CD4-positive, alpha-beta T cell treated with Interleukin-1 beta for 1 hour (primary cell): ENCODE data around the gene RNF141.

Source experiments
- DNase-seq, 2 donors: peaks; one replicate each; pipeline ENCODE4 v3.0.0-alpha.2; 2020 to 2022

The RNF141 gene, protein sequence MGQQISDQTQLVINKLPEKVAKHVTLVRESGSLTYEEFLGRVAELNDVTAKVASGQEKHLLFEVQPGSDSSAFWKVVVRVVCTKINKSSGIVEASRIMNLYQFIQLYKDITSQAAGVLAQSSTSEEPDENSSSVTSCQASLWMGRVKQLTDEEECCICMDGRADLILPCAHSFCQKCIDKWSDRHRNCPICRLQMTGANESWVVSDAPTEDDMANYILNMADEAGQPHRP

DNA sequence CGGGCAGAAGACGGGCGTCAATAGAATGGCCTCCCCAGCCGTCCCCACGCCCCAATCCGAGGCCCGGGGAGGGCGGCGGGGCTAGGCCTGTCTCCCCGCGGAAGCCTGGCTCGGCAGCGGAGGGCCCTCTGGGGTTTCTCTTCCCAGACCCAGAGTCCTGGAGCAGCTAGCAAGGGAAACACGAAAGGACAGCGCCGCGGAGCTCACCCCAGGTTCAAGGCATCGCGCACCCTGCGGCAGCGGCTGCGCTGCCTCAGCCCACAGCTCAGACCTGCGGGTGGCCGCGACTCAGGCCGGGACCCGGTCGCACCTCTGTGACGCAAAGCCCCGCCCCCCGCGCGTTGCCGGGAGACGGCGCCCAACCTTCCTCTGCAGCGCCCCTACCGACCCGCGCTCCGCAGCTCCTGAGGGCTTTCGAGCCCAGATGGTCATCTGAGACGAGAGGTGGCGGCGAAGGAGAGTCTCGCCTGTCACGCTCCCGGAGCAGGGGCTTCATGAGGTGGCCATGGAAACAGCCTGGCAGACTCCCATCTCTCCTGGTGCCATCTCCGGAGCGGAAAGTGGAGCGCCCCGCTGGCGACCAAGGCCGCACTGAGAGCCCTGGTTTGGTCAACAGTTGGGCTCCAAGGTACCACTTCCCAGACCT lies at the start of gene RNF141:
Gene RNF141, minus strand, starts transcription at position 273 of the 646 bp plus-strand sequence. CDS start 7,029 bp downstream, outside the sequence.
- peak; percentile 92 to 93 for DNase-seq

DNA sequence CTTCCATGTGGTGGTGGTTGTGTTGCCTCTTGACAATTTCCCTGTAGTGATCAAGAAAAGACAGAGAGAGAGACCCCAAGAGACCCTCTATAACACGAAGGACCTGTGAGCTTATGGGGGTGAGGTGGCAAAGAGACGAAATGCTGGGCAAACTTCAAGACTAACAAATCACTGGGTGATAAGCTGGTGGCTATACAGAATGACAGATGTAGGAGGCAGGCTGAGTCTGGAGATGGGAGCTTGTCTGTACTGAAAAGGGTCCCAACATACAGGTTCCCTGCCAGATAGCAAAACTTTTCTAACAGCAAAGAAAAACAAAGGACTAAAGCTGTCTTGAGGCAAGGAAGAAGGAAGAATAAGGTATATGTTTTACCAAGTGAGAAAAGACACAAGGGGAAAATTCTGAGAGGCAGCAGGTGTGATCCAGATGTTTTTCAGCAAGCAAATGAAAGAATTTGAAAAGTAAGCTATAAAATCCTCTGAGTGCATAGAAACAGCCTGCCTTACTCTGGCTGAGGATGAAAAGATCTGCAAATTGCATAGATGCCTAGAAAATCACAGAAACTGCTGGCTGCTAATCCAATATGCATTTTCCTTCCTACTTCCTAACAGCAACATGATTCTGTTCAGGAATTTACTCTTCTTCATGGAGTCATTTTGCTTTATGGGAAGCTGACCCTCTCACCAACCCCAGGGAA lies 49.4 kb upstream of the RNF141 start:
- DNase-seq: no peak

DNA sequence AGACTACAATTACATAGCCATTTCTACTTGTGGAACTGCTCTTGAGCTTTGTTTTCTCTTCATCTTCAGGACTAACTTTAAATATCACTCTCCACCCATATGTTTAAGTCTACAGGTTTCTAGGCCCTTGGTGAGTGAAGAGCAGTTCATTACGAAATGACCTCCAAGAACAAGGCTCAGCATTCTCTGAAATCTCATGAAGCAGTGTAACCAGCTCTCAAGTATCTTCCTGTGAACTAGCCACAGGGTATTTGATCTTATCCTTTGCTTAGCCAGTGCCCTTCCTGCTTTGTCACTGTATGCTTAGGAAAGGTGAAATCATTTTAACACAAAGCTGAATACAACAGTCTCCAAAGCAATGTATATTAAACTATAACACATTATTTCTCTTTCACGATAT lies 47.9 kb upstream of the RNF141 start:
- DNase-seq: no peak

DNA sequence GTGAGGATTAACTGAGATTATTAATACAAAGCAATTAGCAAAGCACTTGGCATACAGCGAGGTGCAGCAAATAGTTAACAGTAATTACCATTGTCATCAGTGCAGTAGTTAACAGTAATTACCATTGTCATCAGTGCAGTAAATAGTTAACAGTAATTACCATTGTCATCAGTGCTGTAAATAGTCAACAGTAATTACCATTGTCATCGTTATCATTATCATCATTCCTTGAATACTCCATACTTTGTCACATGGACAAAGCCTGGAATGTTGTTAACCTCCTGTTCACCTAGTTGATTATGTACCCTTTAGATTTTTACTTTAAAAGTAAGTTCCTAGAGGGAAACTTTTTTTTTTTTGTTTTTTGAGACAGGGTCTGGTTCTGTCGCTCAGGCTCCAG lies 47.0 kb upstream of the RNF141 start:
- no peak for DNase-seq

DNA sequence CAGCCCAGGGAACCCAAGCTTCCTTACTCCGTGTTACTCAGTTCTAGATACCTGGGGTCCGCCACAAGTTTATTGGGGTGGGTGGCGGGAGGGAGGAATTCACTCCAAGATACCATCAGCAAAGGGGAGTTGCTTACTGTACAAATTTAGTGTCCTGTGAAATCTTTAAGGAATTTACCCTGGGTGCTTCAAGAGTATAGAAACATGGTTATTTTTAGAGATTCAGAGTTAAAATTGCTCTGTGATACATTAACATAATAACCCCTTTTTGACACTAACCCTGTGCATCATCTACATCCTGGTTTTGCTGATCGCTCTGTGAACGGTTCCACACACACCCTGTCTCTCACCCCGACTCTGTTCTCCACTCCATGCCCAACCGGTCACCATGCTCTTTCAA lies 46.4 kb upstream of the RNF141 start:
- no peak for DNase-seq

DNA sequence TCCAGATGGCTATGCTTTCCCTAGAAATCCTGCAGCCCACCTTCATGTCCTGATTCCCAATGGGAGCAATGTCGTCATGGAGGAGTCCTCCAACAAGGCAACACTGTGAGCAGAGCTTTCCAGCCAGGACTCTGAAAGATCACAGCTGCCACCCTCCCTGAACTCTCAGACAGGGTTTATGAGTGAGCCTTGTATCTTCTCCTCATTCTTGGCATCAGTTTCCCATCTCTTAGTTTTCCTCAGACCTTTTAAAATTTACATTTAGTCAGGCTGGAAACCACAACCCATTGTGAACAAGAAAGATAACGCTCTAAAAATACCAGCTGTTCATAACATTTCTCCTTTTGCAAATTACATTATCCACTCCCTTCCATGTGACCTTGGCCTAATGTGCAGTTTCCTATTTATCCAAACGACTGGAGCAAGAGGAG lies 43.1 kb upstream of the RNF141 start:
- no peak for DNase-seq

DNA sequence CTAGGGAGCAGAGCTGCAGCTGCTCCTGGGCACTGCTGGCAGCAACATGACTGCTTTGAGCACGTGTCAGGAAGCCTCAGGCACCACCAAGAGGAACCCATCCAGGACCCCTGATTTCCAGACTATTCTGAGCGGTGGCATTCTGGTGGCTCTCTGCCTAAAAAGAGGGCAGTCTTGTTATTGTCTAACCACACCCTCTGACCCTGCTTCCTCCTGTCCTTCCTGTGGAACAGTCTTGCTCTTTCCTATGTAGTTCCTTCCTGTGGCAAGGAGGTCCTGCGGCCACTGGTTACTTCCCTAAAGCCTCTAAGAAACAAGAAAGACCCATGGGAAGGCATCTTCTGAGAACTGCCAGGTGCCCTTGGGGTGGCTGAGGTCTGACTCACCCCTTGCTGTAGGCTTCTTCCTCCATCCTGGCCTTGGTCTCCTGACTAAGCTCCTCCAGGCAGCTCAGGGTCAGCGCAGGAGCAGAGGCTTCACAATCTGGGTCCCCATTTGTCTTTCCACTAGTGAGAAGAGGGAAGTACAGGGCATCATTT lies 40.6 kb upstream of the RNF141 start:
- peak; percentile 18 to 75 for DNase-seq

DNA sequence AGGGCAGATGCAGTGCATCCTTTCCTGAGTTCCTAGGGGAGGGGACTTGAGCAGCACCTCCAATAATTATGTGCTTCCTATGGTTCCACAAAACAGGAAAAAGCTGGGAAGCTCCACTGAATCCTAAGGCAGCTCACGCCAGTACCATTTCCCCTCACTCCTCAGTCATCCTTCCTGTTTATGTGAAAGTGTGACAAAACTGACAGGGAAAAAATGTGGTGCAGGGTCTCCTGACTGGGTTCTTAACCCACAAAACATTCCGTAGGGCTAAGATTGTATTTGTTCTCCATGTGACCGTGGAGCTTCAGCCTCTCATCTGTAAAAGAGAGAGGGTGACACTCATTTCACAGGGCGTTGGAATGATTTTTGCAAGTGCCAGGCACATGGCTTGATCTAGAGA lies 39.6 kb upstream of the RNF141 start:
- DNase-seq: no peak

DNA sequence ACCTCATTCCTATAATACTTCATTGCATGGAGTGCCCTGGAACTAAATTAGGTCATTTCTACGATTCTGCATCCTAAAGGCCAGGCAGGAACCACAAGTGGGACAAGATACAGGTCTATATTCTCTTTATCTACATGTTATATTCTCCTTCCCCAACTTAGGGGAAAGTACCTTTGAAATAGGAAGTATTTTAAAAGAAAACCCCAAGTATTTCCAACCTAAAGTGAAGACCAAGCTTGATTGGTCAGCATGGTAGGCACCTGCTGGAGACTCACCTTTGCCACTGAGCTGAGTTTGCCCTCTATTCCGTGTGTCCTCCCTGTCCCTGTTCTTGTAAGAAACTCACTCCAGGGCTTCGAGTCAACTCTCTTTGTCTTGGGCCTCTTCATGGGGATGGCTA lies 38.7 kb upstream of the RNF141 start:
- DNase-seq: no peak

DNA sequence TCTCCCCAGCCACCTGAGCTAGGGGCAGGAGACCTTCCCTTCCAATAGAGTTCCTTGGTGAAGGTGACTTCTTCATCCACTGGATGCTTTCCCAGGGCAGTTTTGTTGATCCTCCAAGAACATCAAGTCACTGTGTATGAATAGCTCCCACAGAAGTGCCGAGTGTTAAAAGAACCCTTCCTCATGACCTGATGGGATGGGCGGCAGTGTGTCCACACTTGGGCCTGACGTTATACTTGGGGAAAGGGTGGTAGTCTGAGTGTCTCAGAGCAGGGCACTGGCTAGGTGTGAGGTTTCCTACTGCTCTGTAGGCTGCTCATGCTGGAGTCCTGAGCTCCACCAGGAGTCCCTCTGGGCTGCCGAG lies 35.0 kb upstream of the RNF141 start:
- no peak for DNase-seq

DNA sequence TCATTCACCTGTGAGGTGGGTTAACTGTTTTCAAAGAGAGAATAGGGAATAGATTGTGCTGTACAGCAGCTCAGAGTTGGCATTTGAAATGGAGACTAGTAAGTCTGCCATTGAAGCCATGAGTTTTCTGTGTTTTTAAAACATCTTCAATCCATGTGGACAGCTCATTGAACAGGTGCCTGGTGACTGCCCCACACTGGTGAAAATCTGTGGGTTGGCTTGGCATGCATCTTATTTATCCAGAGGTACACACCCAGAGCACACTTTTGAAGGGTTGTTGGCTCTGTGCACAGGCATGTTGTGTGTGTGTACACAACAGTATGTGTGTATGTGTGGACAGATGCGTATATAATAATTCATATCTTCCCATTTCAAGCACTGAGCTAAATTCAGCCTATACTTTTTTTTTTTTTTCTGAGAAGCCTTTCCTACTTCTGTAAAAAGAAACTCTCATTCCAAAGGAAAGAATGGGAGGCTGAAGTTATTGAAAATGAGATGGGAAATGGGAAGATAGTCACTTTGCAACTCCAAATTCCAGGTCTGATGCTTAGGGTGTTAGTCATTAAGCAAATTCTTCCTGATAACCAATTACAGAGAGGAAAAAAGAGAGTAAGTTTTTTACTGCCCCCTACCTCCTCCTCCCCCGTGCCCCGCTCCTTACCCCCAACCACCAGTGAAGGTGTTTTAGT lies 34.5 kb upstream of the RNF141 start:
- DNase-seq: no peak

DNA sequence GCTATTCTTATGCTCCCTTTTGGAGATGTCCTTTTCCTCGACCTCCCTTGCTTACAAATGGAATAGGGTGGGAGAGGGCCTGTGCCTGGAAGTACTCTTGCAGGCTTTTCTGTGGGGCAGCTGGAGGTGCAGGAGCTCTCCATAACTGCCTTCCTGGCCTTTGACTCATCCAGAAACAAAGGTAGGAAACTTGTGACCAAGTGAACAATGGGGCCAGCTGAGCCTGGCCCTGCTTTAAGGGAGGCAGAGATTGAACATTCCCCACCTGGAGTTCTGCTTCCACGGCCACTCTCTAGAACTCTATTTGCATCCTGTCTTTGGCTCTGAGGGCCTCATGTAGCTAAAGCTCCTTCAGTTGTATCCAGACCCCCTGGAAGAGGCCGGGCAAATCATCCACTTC lies 32.6 kb upstream of the RNF141 start:
- DNase-seq: no peak

DNA sequence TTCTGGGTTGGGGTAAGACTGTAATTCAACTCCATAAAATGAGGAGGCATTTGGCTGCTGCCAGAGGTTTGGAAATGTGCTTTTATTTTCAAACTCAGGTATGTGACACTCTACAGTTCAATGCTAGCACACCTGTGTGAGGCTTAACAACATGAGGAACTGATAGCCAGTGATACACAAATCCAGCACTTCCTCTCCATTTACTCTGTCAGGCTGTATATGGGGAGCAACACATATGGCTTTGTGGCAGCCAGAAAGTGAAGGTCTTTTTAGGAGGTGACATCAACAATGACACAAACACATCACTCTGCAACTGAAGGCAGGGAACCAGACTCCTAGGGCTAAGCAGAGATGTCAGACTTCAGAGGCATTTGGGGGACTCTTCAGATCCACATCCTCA lies 32.0 kb upstream of the RNF141 start:
- DNase-seq: no peak

DNA sequence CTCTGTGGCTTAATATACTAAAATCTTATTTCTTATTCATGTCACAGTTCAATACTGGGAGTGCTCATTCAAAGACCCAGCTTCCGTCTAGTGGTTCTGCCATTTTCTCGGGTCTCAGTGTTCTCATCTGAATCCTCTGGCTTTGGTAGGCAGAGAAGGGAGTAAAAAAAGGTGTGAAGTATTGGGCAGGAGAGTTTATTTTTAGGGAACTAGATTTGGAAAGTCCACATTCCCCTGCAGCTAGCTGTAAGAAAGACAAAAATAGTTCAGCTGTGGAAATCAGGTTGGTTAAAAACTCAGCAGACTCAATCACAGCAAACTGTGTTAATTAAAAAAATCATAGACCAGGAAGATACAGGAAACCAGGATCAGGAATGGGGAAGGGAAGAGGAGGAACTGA lies 31.5 kb upstream of the RNF141 start:
- no peak for DNase-seq

DNA sequence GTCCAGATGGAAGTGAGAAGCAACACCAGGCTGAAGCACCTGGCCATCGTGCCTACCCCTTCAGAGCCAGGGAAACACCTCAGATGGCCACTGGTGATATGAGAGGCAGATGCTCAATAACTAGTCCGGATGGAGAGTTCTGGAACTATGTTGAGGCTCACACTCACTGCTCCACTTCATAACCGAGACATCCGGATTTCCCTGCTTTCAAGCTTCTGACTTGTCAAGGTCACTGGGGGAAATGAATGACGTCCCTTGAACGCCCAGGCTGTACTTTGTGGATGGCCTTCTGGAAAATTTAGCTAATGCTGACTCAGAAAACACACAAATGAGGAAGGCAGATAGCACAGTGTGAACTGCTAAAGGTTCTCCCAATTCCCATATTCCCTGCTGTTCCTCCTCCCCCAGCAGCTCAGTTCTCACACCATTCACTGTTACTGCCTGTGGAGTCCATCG lies 27.5 kb upstream of the RNF141 start, which contains the start of gene LYVE1:
Gene LYVE1, minus strand, starts transcription at position 180 of the 456 bp plus-strand sequence. Its CDS starts 133 bp downstream, at position 47.
- no peak for DNase-seq

DNA sequence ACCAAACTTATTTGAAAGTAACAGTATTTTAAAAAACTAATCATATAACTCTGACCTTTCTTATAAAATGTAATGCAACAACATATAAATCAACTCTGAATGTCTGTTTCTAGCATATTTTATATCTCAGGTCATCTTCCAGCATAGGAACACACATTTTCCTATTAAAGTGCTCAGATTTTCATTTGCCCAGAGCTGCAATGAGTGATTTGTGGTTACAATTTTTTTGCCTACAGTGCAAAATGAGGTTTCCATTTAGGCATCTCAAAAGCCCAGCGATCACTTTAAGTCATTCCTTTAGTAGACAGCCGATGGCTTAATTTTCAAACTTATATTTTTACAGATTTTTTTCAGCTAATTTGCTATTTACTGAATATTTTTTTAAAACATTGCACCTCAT lies 26.5 kb upstream of the RNF141 start:
- no peak for DNase-seq

DNA sequence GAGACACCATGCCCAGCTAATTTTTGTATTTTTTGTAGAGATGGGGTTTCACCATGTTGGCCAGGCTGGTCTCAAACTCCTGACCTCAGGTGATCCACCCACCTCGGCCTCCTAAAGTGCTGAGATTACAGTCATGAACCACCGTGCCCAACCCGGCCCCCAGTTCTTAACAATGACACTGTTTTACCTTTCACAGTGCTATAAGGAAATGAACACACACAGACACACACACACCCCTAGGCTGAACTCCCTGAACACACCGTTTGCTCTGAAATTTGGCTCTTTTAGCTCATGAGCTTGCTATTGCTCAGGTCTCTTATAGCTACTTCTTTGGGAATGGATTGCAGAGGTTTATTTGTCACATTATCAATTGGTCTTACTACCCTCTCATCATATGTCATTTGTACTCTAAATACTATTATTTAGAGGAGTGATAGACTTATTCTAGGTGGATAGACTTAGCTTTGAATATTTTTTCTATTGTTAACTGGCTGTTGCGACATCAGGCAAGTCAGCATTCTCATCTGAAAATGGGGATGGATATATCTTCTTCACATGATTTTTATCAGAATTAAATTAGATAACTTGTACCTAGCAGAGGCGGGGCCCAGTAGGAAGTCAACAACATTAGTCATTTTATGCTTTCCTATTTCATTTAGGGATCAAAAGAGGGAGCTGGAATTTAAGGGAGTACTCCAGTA lies 25.4 kb upstream of the RNF141 start:
- DNase-seq: no peak

DNA sequence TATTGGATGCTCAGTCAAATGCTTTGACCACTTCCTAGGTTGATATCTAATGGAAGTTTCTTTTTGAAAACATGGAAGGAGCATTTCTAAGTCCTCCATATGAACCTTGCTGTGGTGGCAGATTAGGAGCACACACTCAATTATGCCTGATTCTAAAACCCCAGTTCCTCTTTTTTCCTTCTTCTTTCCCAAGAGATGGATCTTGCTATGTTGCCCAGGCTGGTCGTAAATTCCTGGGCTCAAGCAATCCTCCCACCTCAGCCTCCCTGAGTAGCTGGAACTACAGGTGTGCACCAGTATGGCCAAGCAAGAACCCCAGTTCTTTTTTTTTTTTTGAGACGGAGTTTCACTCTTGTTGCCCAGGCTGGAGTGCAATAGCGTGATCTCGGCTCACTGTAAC lies 24.5 kb upstream of the RNF141 start:
- no peak for DNase-seq

DNA sequence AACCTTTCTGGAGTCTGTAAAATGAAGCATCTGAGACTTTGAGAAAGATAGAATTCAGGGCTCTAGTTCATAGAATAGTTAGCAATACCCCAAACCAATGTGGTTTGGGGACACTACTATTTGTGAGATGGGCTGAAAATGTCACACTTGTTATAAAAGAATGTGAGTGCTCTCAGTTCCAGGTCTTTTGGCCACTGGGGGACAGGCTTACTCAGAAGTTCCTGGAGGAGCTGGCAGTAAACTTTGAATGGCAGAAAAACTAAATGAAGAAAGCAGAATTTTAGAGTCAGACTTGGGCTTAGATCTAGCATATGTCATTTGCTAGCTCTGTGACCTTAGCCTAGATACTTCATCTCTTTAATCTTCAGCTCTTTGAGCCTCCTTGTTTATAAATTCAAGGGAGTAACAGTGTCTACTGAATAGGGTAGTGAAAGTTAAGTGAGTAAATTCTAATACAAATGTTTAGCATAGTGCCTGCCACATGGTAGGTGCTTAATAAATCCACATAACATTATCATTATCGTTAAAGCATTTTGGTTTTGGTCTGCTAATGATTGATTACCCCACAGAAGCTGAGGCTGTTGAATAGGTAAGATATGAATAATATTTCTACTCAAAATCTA lies 23.8 kb upstream of the RNF141 start:
- no peak for DNase-seq

DNA sequence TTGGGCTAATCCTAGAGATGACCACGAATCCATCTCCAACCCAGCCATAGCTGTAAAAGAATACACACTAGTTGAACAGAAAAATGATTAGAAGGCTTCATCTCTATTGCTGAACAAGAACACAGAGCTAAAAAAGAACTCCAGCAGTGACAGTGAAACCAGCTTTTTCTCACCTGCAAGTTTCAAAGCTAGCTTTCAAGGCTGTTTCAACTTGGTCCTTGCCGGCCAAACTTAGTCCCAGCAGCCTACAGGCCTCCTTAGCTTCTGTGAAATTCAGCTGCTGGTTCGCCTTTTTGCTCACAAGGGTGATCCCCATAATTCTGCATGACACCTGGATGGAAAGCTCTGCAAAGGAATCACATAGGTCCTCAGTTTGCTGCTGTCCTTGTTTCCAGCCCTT lies 23.0 kb upstream of the RNF141 start:
- DNase-seq: no peak

DNA sequence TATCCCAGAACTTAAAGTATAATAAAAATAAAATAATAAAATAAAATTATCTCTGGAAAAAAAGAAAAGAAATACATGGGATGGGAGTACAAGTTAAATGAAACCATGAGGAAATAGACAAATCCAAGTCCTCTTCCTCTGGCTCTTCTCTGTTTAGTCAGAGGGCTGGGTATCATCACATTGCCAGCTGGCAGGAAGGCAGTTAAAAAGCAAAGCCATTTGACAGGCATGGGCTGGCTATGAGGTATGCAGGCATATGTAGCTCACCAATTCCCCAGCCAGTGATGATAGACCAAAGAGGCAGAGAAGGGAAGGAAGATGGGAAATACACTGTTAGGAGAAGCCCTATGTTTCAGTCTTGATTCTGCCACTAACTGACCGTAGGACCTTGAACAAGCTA lies 21.0 kb upstream of the RNF141 start:
- no peak for DNase-seq
